GM18526 (cell line): ENCODE data around the gene DVL3.

Experiments used
- POLR2A ChIP-seq: IDR thresholded peaks from 3 replicates; pipeline ENCODE4 v1.6.1; 2011; ENCODE audit not compliant: insufficient read length; ENCODE audit errors: extremely low read depth

Gene DVL3

GRCh38 chr3:184222521-184222920 lies 67.3 kb downstream of the DVL3 start:
- no peak for TF ChIP-seq POLR2A
